ENCODE measurements around the gene PRKAG2. TPM values are rescaled to one million over a fixed set of nuclear protein-coding genes. Genes with fewer than 3 reads are reported as not detected.

The PRKAG2 gene
- total and polyA plus RNA-seq, 2 experiments from 2014 or later = 9.1 to 14.9 TPM

GRCh38 chr7:151570366-151570915, 306.5 kb downstream of the PRKAG2 start:
- Mint-ChIP-seq H3K9me3 (no peaks in the 10 kb centered on the region), H3K4me3 (no peak overlapping the region), H3K27ac (no peak overlapping the region), H3K4me1 (peaks cover 22% of the 10 kb centered on the region), H3K27me3 (ENCODE audit: insufficient read depth, low read depth, poor library complexity) (no peaks in the 10 kb centered on the region), H3K36me3 (ENCODE audit: low read depth) (no peaks in the 10 kb centered on the region)
- no peak overlapping the region for H2AFZ ChIP-seq
- H3K36me3 ChIP-seq (ENCODE audit: insufficient read depth) = no peaks in the 10 kb centered on the region
- H3K9me2 ChIP-seq (ENCODE audit: insufficient read depth) = no peaks in the 10 kb centered on the region
- no peak for DNase-seq (ENCODE audit: low spot score)
- no peaks in the 10 kb centered on the region for H3K27me3 ChIP-seq (ENCODE audit: insufficient read depth)
- no peak overlapping the region for H3K4me2 ChIP-seq
- TF ChIP-seq CTCF (conservative IDR thresholded peaks at IDR 0.05; ENCODE audit: low read depth in 2 of 2) (peak in 1 of 2 experiments; percentile 57; a peak in 3 of 4 replicates), EZH2phosphoT487 (IDR thresholded peaks at IDR 0.05; ENCODE audit: unreplicated experiment) (no peak), POLR2AphosphoS5 (IDR thresholded peaks at IDR 0.05; ENCODE audit: low read depth) (no peak), ZNF114 (CRISPR knock-in tag; IDR thresholded peaks at IDR 0.05) (no peak)
- no peak overlapping the region for H3K4me3 ChIP-seq
- H3K79me2 ChIP-seq (replicated peaks; ENCODE audit: insufficient read depth) = no peaks in the 10 kb centered on the region
- H3K4me1 ChIP-seq (ENCODE audit: insufficient read depth) = peaks cover 13% of the 10 kb centered on the region; the same call in 1 of the 2 replicates
- no peak overlapping the region for H3K27ac ChIP-seq (ENCODE audit: low read depth)
- H4K20me1 ChIP-seq (replicated peaks; ENCODE audit: insufficient read depth) = no peaks in the 10 kb centered on the region; the same call in 1 of the 2 replicates
- H3F3A ChIP-seq (replicated peaks; ENCODE audit: low read depth) = no peaks in the 10 kb centered on the region
- no peak for ATAC-seq

GRCh38 chr7:151568956-151569940, 307.7 kb downstream of the PRKAG2 start:
- Mint-ChIP-seq H3K4me3 (no peak overlapping the region), H3K27ac (no peak overlapping the region), H3K36me3 (ENCODE audit: low read depth) (no peaks in the 10 kb centered on the region), H3K4me1 (peaks cover 22% of the 10 kb centered on the region), H3K27me3 (ENCODE audit: insufficient read depth, low read depth, poor library complexity) (no peaks in the 10 kb centered on the region), H3K9me3 (no peaks in the 10 kb centered on the region)
- Histone ChIP-seq H3F3A (replicated peaks; ENCODE audit: low read depth) (no peaks in the 10 kb centered on the region), H3K79me2 (replicated peaks; ENCODE audit: insufficient read depth) (no peaks in the 10 kb centered on the region), H3K4me3 (no peak overlapping the region), H4K20me1 (replicated peaks; ENCODE audit: insufficient read depth) (no peaks in the 10 kb centered on the region; the same call in 1 of the 2 replicates), H3K36me3 (ENCODE audit: insufficient read depth) (no peaks in the 10 kb centered on the region), H3K4me1 (ENCODE audit: insufficient read depth) (peaks cover 13% of the 10 kb centered on the region; the same call in 1 of the 2 replicates), H3K9me2 (ENCODE audit: insufficient read depth) (no peaks in the 10 kb centered on the region), H2AFZ (no peak overlapping the region), H3K27me3 (ENCODE audit: insufficient read depth) (no peaks in the 10 kb centered on the region), H3K4me2 (no peak overlapping the region), H3K27ac (ENCODE audit: low read depth) (no peak overlapping the region)
- ATAC-seq = no peak
- DNase-seq (ENCODE audit: low spot score) = no peak
- TF ChIP-seq POLR2AphosphoS5 (IDR thresholded peaks at IDR 0.05; ENCODE audit: low read depth) (no peak), ZNF331 (CRISPR knock-in tag; IDR thresholded peaks at IDR 0.05; ENCODE audit: low read depth) (no peak), CTCF (conservative IDR thresholded peaks at IDR 0.05; ENCODE audit: low read depth in 2 of 2) (no peak), EZH2phosphoT487 (IDR thresholded peaks at IDR 0.05; ENCODE audit: unreplicated experiment) (no peak), ZNF462 (CRISPR knock-in tag; IDR thresholded peaks at IDR 0.05) (no peak)
